ENCODE measurements around the gene TEX54. TPM values are rescaled to one million over a fixed set of nuclear protein-coding genes. Genes with fewer than 3 reads are reported as not detected.

The TEX54 gene
- total and polyA plus RNA-seq, 4 donors = 1.6 TPM; not detected in 3

GRCh38 chr11:62851807-62852522 lies 19.3 kb upstream of the TEX54 start (continued):
- no peak for TF ChIP-seq ZBTB33 (IDR thresholded peaks at IDR 0.05)
- no peak for TF ChIP-seq RXRA (IDR thresholded peaks at IDR 0.05)

- no peak for TF ChIP-seq ATF3 (IDR thresholded peaks at IDR 0.05)
- no peak for TF ChIP-seq NR2F2 (IDR thresholded peaks at IDR 0.05)
- TF ChIP-seq HNF4A (conservative IDR thresholded peaks at IDR 0.05) = no peak
- TF ChIP-seq MAX (IDR thresholded peaks at IDR 0.05) = no peak
- Histone ChIP-seq H3K27me3 (ENCODE audit: control insufficient read depth in 4 of 4, insufficient read depth in 4 of 4, low read length in 3 of 4) (no peaks in the 10 kb centered on the region), H3K36me3 (ENCODE audit: control insufficient read depth in 4 of 4, insufficient read depth in 3 of 4, low read depth in 1 of 4, low read length in 3 of 4) (peaks cover 2 to 27% (median 24%) of the 10 kb centered on the region in 4 donors), H3K4me1 (ENCODE audit: control insufficient read depth in 4 of 4, insufficient read depth in 4 of 4, low read length in 3 of 4) (peaks cover 1 to 28% (median 15%) of the 10 kb centered on the region in 4 donors), H3K9me3 (ENCODE audit: control insufficient read depth in 4 of 4, low read length in 3 of 4) (no peaks in the 10 kb centered on the region), H3K4me3 (ENCODE audit: low read depth in 1 of 3, low read length in 3 of 3) (no peak overlapping the region), H3K27ac (ENCODE audit: low read depth in 1 of 2, low read length in 2 of 2) (no peak overlapping the region), H3K9ac (ENCODE audit: low read depth in 1 of 2, low read length in 2 of 2) (no peak overlapping the region)
- no peak for DNase-seq (ENCODE audit: low spot score)
- whole genome bisulfite sequencing = 72% methylated on average over 15 of the region's 15 CpGs
Observed at GRCh38 chr11:62850911-62851806, 18.5 kb upstream of the TEX54 start.

GRCh38 chr11:62847767-62848314 lies 15.2 kb upstream of the TEX54 start:
- TF ChIP-seq GABPA (IDR thresholded peaks at IDR 0.05 in 1 of 2, conservative IDR thresholded peaks at IDR 0.05 in 1 of 2) = no peak
- no peak for TF ChIP-seq RXRA (IDR thresholded peaks at IDR 0.05)
- no peak for TF ChIP-seq TAF1 (conservative IDR thresholded peaks at IDR 0.05)
- no peak for TF ChIP-seq EGR1 (IDR thresholded peaks at IDR 0.05; ENCODE audit: low read depth in 2 of 2)
- TF ChIP-seq FOXA1 (IDR thresholded peaks at IDR 0.05) = no peak
- no peak for TF ChIP-seq RAD21 (IDR thresholded peaks at IDR 0.05)
- TF ChIP-seq HNF4G (IDR thresholded peaks at IDR 0.05) = no peak
- TF ChIP-seq NR2F2 (IDR thresholded peaks at IDR 0.05) = no peak
- TF ChIP-seq ATF3 (IDR thresholded peaks at IDR 0.05) = no peak
- TF ChIP-seq HNF4A (conservative IDR thresholded peaks at IDR 0.05) = no peak
- no peak for TF ChIP-seq JUND (IDR thresholded peaks at IDR 0.05)
- Histone ChIP-seq H3K27ac (ENCODE audit: low read depth in 1 of 2, low read length in 2 of 2) (no peak overlapping the region), H3K9ac (ENCODE audit: low read depth in 1 of 2, low read length in 2 of 2) (no peak overlapping the region), H3K27me3 (ENCODE audit: control insufficient read depth in 4 of 4, insufficient read depth in 4 of 4, low read length in 3 of 4) (no peaks in the 10 kb centered on the region), H3K4me1 (ENCODE audit: control insufficient read depth in 4 of 4, insufficient read depth in 4 of 4, low read length in 3 of 4) (peaks cover 0 to under 1% (median 0%) of the 10 kb centered on the region in 4 donors), H3K9me3 (ENCODE audit: control insufficient read depth in 4 of 4, low read length in 3 of 4) (no peaks in the 10 kb centered on the region), H3K36me3 (ENCODE audit: control insufficient read depth in 4 of 4, insufficient read depth in 3 of 4, low read depth in 1 of 4, low read length in 3 of 4) (peaks cover 0 to 14% (median 13%) of the 10 kb centered on the region in 4 donors), H3K4me3 (ENCODE audit: low read depth in 1 of 3, low read length in 3 of 3) (no peak overlapping the region)
- WGBS = 93% methylated on average over 1 of the region's 1 CpG
- DNase-seq (ENCODE audit: low spot score) = no peak
